K562 (cell line): ENCODE results near the gene TRMT1. TPM values are rescaled to one million over a fixed set of nuclear protein-coding genes. Genes with fewer than 3 reads are reported as not detected.

ENCODE experiments used
- BRD4 ChIP-seq: fragments of 200-600 bp; sonication (generic); IDR thresholded peaks from 2 replicates; pipeline ENCODE4 v1.6.1; 2017; ENCODE audit warnings: inconsistent platforms
- CREB3 ChIP-seq: fragments of 450-650 bp; conservative IDR thresholded peaks from 2 replicates; pipeline ENCODE4 v1.6.1; 2016; ENCODE audit warnings: missing genetic modification characterization, low read depth, mild to moderate bottlenecking, missing compliant biosample characterization, moderate library complexity
- GABPA ChIP-seq: fragments of 200-800 bp; sonication (Bioruptor generic); conservative IDR thresholded peaks from 2 replicates; pipeline ENCODE4 v1.6.1; 2016; ENCODE audit warnings: low read depth, missing genetic modification characterization, missing compliant biosample characterization
- HMG20A ChIP-seq: fragments of 450-650 bp; formaldehyde crosslinking; conservative IDR thresholded peaks from 2 replicates; pipeline ENCODE4 v1.4.0; 2020; ENCODE audit warnings: mild to moderate bottlenecking, mixed read lengths
- HMGN3 ChIP-seq: IDR thresholded peaks from 2 replicates; pipeline ENCODE4 v1.6.1; 2011; ENCODE audit warnings: borderline replicate concordance, low read depth, mild to moderate bottlenecking, mixed read lengths, low read length; ENCODE audit not compliant: insufficient read length; ENCODE audit errors: extremely low read depth
- JUND ChIP-seq, 2 experiments: IDR thresholded peaks; 2 replicates in 1 of 2; 3 replicates in 1 of 2; pipeline ENCODE4 v1.6.1; 2011; ENCODE audit warnings: borderline replicate concordance in 2 of 2, low read depth in 2 of 2, low read length in 2 of 2, improper control_type of control experiment in 1 of 2, missing biosample characterization in 1 of 2, missing genetic modification characterization in 1 of 2, missing genetic modification reagents in 1 of 2
- MAFK ChIP-seq: IDR thresholded peaks from 2 replicates; pipeline ENCODE4 v1.6.1; 2011; ENCODE audit warnings: low read length, improper control_type of control experiment
- NCOR1 ChIP-seq: fragments of 450-650 bp; IDR thresholded peaks from 2 replicates; pipeline ENCODE4 v1.6.1; 2016; ENCODE audit warnings: mild to moderate bottlenecking, moderate library complexity
- NEUROD1 ChIP-seq: fragments of 150-350 bp; IDR thresholded peaks from 2 replicates; pipeline ENCODE4 v1.6.1; 2014; ENCODE audit warnings: borderline replicate concordance, low read length, low read depth; ENCODE audit not compliant: partially characterized antibody
- RAD51 ChIP-seq: fragments of 450-650 bp; IDR thresholded peaks from 2 replicates; pipeline ENCODE4 v1.7.1; 2016; ENCODE audit warnings: low read depth, mild to moderate bottlenecking, borderline replicate concordance
- RERE ChIP-seq: sonication (generic); formaldehyde crosslinking; IDR thresholded peaks from 2 replicates; pipeline ENCODE4 v1.8.0; 2023; ENCODE audit warnings: missing genetic modification reagents, mild to moderate bottlenecking, borderline replicate concordance
- SMARCA5 ChIP-seq: fragments of 450-650 bp; IDR thresholded peaks from 2 replicates; pipeline ENCODE4 v1.6.1; 2016
- SNRNP70 ChIP-seq: fragments of 200-400 bp; formaldehyde crosslinking; optimal IDR thresholded peaks from 2 replicates; pipeline ENCODE3; 2017; ENCODE audit warnings: low read depth, low read length
- VEZF1 ChIP-seq: fragments of 200-800 bp; sonication (Bioruptor generic); IDR thresholded peaks from 2 replicates; pipeline ENCODE4 v1.6.1; 2017; ENCODE audit warnings: missing genetic modification characterization, missing compliant biosample characterization
- ZFX ChIP-seq: sonication (generic); formaldehyde crosslinking; IDR thresholded peaks from 2 replicates; pipeline ENCODE4 v1.8.0; 2022; ENCODE audit warnings: mild to moderate bottlenecking, missing genetic modification reagents, moderate library complexity
- ZNF263 ChIP-seq: sonication (generic); formaldehyde crosslinking; IDR thresholded peaks from 2 replicates; pipeline ENCODE4 v1.8.0; 2022; ENCODE audit warnings: mild to moderate bottlenecking, missing genetic modification reagents, borderline replicate concordance
- ZNF668 ChIP-seq: fragments of 250-450 bp; sonication (Bioruptor Pico); IDR thresholded peaks from 2 replicates; pipeline ENCODE4 v1.8.0; 2022; ENCODE audit warnings: mild to moderate bottlenecking, inconsistent platforms
- polyA plus RNA-seq, 8 experiments: library from polyadenylated mRNA; depleted of rRNA in 4 of 8; stranded (reverse) in 5 of 8; unstranded in 3 of 8; fragments of >200 nt; fragmentation: Nextera tagmentation in 2 of 8; fragmentation: Illumina TruSeq in 1 of 8; extraction: Ambion mirVana in 2 of 8; extraction: Trizol in 1 of 8; gene quantifications; 2 replicates each; pipeline versions ENCODE4 v1.2.1 to v1.2.3, GENCODE V29; 2011 to 2014; ENCODE audit warnings: inconsistent platforms in 1 of 8, missing spikeins in 1 of 8
- total RNA-seq, 7 experiments: library from RNA; depleted of rRNA in 6 of 7; stranded (reverse); fragments of >200 nt in 6 of 7; fragmentation: Illumina TruSeq in 2 of 7; extraction: Trizol in 2 of 7; gene quantifications; 2 replicates each; pipeline versions ENCODE4 v1.2.1 to v1.2.3, GENCODE V29; 2011 to 2021; ENCODE audit warnings: low replicate concordance in 1 of 7

TRMT1 gene
- total and polyA plus RNA-seq, 9 of the 15 experiments (the other 6 are each of a cell fraction or from before 2014, with no cell fraction given): 5.8 to 158 (median 54.3) TPM

- TF ChIP-seq GABPA: 0 out of 2 replicates have a peak, but pooled peaks have one; percentile 1
- TF ChIP-seq BRD4: peak; percentile 69; the same call in 1 of the 2 replicates
- no peak for TF ChIP-seq ZNF668 (CRISPR knock-in tag)
- no peak for TF ChIP-seq ZNF263 (CRISPR knock-in tag)
- no peak for TF ChIP-seq HMG20A (CRISPR knock-in tag)
- TF ChIP-seq VEZF1 (CRISPR knock-in tag): peak; percentile 77
- 0 out of 2 replicates have a peak, but pooled peaks have one; percentile 10 for TF ChIP-seq JUND (IDR thresholded peaks at IDR 0.05; ENCODE audit: borderline replicate concordance, low read depth, low read length)
- TF ChIP-seq JUND (tag; IDR thresholded peaks at IDR 0.05; ENCODE audit: borderline replicate concordance, low read depth, low read length): no peak
- no peak for TF ChIP-seq MAFK
- no peak for TF ChIP-seq HMGN3
- TF ChIP-seq ZFX (CRISPR knock-in tag): peak; percentile 45
- no peak for TF ChIP-seq SNRNP70
- TF ChIP-seq SMARCA5: no peak
- TF ChIP-seq RERE: 0 out of 2 replicates have a peak, but pooled peaks have one; percentile 28
- peak; percentile 71 for TF ChIP-seq NCOR1
- no peak for TF ChIP-seq CREB3 (tag)
- TF ChIP-seq NEUROD1: peak; percentile 20
- peak; percentile 19; the same call in 1 of the 2 replicates for TF ChIP-seq RAD51
These were observed 2.1 kb upstream of the TRMT1 start (continued) for GRCh38 chr19:13118424-13119193.
